HFFc6 (cell line): ENCODE results near the gene LRP6. TPM values are rescaled to one million over a fixed set of nuclear protein-coding genes. Genes with fewer than 3 reads are reported as not detected.

ENCODE experiments used
- DNase-seq: peaks from one replicate; pipeline ENCODE4 v3.0.0-alpha.2; 2018
- H3K27ac Mint-ChIP-seq: 2 replicates; pipeline ENCODE4 v1.8.0; 2020; ENCODE audit warnings: mild to moderate bottlenecking, mixed read lengths
- H3K27me3 Mint-ChIP-seq: 2 replicates; pipeline ENCODE4 v1.8.0; 2021; ENCODE audit warnings: mild to moderate bottlenecking, moderate library complexity, mixed read lengths; ENCODE audit not compliant: insufficient read depth
- H3K36me3 Mint-ChIP-seq: 2 replicates; pipeline ENCODE4 v1.8.0; 2021; ENCODE audit warnings: low read depth, mixed read lengths
- H3K4me1 Mint-ChIP-seq: 2 replicates; pipeline ENCODE4 v1.8.0; 2020; ENCODE audit warnings: low read depth, mixed read lengths
- H3K4me3 Mint-ChIP-seq: 2 replicates; pipeline ENCODE4 v1.8.0; 2020; ENCODE audit warnings: mild to moderate bottlenecking, moderate library complexity, mixed read lengths
- H3K9me3 Mint-ChIP-seq: 2 replicates; pipeline ENCODE4 v1.8.0; 2020; ENCODE audit warnings: mild to moderate bottlenecking, mixed read lengths
- CTCF ChIP-seq: fragments of 200-600 bp; sonication (generic); IDR thresholded peaks from 2 replicates; pipeline ENCODE4 v1.5.0; 2021; ENCODE audit warnings: antibody characterized with exemption, mild to moderate bottlenecking
- total RNA-seq, 6 experiments: library from RNA; stranded (reverse); fragmentation: NEBNext Ultra II Directional; extraction: Animal tissue kit (Norgen Biotek cat#: 25700); gene quantifications; 2 replicates in 1 of 6; 3 replicates in 5 of 6; pipeline ENCODE4 v1.2.3, GENCODE V29; 2021

LRP6 gene
- total RNA-seq, 6 experiments from 2014 or later = 24.0 to 31.6 (median 27.0) TPM

DNA sequence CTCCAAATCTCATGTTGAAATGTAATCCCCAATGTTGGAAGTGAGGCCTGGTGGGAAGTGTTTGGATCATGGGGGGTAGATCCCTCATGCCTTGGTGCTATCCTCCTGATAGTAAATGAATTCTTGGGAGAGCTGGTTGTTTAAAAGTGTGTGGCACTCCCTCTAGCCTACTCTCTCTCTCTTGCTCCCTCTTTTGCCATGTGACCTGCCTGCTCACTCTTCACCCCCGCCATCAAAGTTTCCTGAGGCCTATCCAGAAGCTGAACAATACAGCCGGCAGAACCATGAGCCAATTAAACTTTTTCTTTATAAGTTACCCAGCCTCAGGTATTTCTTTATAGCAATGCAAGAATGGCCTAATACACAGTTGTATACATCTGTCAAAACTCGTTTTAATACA is 133.6 kb downstream of the LRP6 start:
- H3K4me1 Mint-ChIP-seq = no peaks in the 10 kb centered on the region
- no peak for DNase-seq
- no peaks in the 10 kb centered on the region for H3K9me3 Mint-ChIP-seq
- no peak overlapping the region for H3K27ac Mint-ChIP-seq
- H3K4me3 Mint-ChIP-seq = no peak overlapping the region
- no peaks in the 10 kb centered on the region for H3K27me3 Mint-ChIP-seq
- TF ChIP-seq CTCF = no peak
- H3K36me3 Mint-ChIP-seq = peaks cover 13% of the 10 kb centered on the region

DNA sequence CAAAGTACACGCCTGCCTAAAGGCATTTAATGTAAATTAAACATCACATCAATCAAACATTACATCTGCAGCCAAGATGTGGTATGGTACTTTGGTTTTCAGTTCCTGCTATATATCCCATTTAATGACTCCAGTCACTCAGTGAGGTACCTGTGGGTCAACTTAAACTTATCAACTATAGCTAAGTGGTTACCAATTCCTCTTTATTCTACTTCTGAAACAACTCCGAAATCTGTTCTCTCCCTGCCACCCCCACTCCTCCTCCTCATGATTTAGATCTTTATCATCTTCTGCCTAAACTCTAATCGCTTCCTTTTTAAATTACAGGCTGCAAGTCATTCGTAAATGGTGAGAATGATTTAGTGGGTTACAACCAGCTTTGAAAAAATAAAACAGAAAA is 138.2 kb downstream of the LRP6 start:
- no peak overlapping the region for H3K4me3 Mint-ChIP-seq
- no peaks in the 10 kb centered on the region for H3K9me3 Mint-ChIP-seq
- no peak overlapping the region for H3K27ac Mint-ChIP-seq
- DNase-seq = no peak
- TF ChIP-seq CTCF = no peak
- H3K27me3 Mint-ChIP-seq = no peaks in the 10 kb centered on the region
- H3K4me1 Mint-ChIP-seq = no peaks in the 10 kb centered on the region
- peaks cover 25% of the 10 kb centered on the region for H3K36me3 Mint-ChIP-seq

- Mint-ChIP-seq H3K36me3 (peaks cover 25% of the 10 kb centered on the region), H3K9me3 (no peaks in the 10 kb centered on the region), H3K4me3 (no peak overlapping the region), H3K4me1 (no peaks in the 10 kb centered on the region), H3K27ac (no peak overlapping the region), H3K27me3 (no peaks in the 10 kb centered on the region)
- no peak for DNase-seq
- no peak for TF ChIP-seq CTCF
Observed at GRCh38 chr12:12127304-12127703, 139.5 kb downstream of the LRP6 start.

GRCh38 chr12:12126551-12126950 is 140.3 kb downstream of the LRP6 start:
- DNase-seq = no peak
- Mint-ChIP-seq H3K27ac (no peak overlapping the region), H3K36me3 (peaks cover 25% of the 10 kb centered on the region), H3K4me1 (peaks cover 3% of the 10 kb centered on the region; the same call in 1 of the 2 replicates), H3K9me3 (no peaks in the 10 kb centered on the region), H3K4me3 (no peak overlapping the region), H3K27me3 (no peaks in the 10 kb centered on the region)
- no peak for TF ChIP-seq CTCF

GRCh38 chr12:12123036-12123604 is 143.7 kb downstream of the LRP6 start:
- H3K27ac Mint-ChIP-seq = no peak overlapping the region
- TF ChIP-seq CTCF = no peak
- no peaks in the 10 kb centered on the region for H3K27me3 Mint-ChIP-seq
- H3K4me1 Mint-ChIP-seq = peaks cover 11% of the 10 kb centered on the region
- peaks cover 24% of the 10 kb centered on the region for H3K36me3 Mint-ChIP-seq
- no peak overlapping the region for H3K4me3 Mint-ChIP-seq
- no peak for DNase-seq
- no peaks in the 10 kb centered on the region for H3K9me3 Mint-ChIP-seq

DNA sequence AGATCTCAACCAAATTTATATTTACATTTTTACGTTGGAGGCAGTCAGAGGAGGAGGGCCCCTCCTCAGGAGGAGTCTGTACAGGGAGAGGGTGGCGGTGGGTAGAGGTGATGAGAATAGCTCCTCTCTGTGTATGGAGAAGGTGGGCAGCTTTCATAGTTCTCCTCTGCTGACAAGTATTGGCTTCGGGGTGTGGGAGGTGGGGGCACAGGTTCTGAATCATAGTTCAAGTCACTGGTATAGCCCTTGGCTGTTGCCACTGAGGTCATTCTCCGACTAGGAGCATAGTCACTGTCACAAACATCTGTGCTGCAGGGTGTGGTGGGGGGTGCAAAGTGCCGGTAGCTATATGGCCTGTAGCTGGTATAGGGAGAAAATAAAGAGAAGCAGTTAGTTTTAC is 145.8 kb downstream of the LRP6 start:
- Mint-ChIP-seq H3K4me3 (no peak overlapping the region), H3K27ac (no peak overlapping the region), H3K36me3 (peaks cover 15% of the 10 kb centered on the region), H3K4me1 (peaks cover 11% of the 10 kb centered on the region), H3K27me3 (no peaks in the 10 kb centered on the region), H3K9me3 (no peaks in the 10 kb centered on the region)
- no peak for DNase-seq
- TF ChIP-seq CTCF = no peak
